Psoas muscle (tissue), 8 donors: ENCODE data around the gene ADA. TPM values are rescaled to one million over a fixed set of nuclear protein-coding genes. Genes with fewer than 3 reads are reported as not detected.
A peak's percentile ranks its signal among the peaks of the same experiment; 100 is the strongest.

Experiments
- ATAC-seq, 4 donors: fragments of 200-7000 bp; cut with Tn5 transposase; one replicate each; pipeline ENCODE4 v1.9.1; 2020; ENCODE audit warnings: moderate library complexity in 3 of 4, mild to moderate bottlenecking in 2 of 4
- DNase-seq, 2 donors: peaks; one replicate each; pipeline ENCODE4 v3.0.0-alpha.2; 2020
- H3K27ac ChIP-seq: fragments of 200-600 bp; one replicate; pipeline ENCODE4 v1.8.0; 2022
- H3K27me3 ChIP-seq, 3 donors: fragments of 200-600 bp in 1 of 3; one replicate each; pipeline versions ENCODE4 v1.6.1 to v1.8.0; 2013 to 2022; ENCODE audit warnings: low read length in 2 of 3, mild to moderate bottlenecking in 2 of 3, moderate library complexity in 1 of 3; ENCODE audit not compliant: insufficient read depth in 3 of 3
- H3K36me3 ChIP-seq, 2 donors: fragments of 200-600 bp in 1 of 2; one replicate each; pipeline versions ENCODE4 v1.6.1 to v1.8.0; 2013 to 2022; ENCODE audit warnings: low read depth in 1 of 2, mild to moderate bottlenecking in 1 of 2, moderate library complexity in 1 of 2; ENCODE audit not compliant: insufficient read depth in 1 of 2
- H3K4me1 ChIP-seq: fragments of 200-600 bp; one replicate; pipeline ENCODE4 v1.8.0; 2022
- H3K4me3 ChIP-seq: fragments of 200-600 bp; one replicate; pipeline ENCODE4 v1.8.0; 2022; ENCODE audit warnings: mild to moderate bottlenecking
- H3K9me3 ChIP-seq: fragments of 200-600 bp; one replicate; pipeline ENCODE4 v1.8.0; 2022
- WGBS, 3 donors: extraction: QIAGEN DNeasy Blood & Tissue Kit; methylation state at CpG; one replicate each; pipeline versions ENCODE4 v1.1.6 to v1.1.7; 2013; 5-methylcytosine and 5-hydroxymethylcytosine counted together
- intact Hi-C, 2 donors: fragments of 100-400 bp; cut with DNase I; formaldehyde crosslinking; loops; one replicate each; pipeline versions ENCODE4 v1.11.0 to v1.14.2; 2022
- polyA plus RNA-seq, 3 donors: library from polyadenylated mRNA; stranded (reverse); fragments of 200-250 nt; gene quantifications; one replicate each; pipeline ENCODE4 v1.2.3, GENCODE V29; 2013
- total RNA-seq, 4 donors: library from RNA; stranded (reverse); fragmentation: NEBNext Ultra II Directional in 2 of 4; extraction: Animal tissue kit (Norgen Biotek cat#: 25700) in 2 of 4; gene quantifications; one replicate each; pipeline versions ENCODE4 v1.2.1 to v1.2.4, GENCODE V29; 2021 to 2023
- TF ChIP-seq, protein P1 (sequence below): fragments of 200-600 bp; IDR thresholded peaks from one replicate; pipeline ENCODE4 v1.8.0; 2022; ENCODE audit warnings: antibody characterized with exemption
- donor health status: healthy with polysubstance abuse.
- donor health status: DM: no; HTN: no; CAD: no; lungs with moderate emphysema.
- donor health status: Bipolar disorder and iron deficiency.
- donor health status: healthy.
- donor health status: DM: yes; HTN: yes; CAD: no.
- donor health status: DM: no; HTN: no; CAD: no.
- donor health status: DM: no; HTN: no; CAD: no.
- donor health status: DM: yes; HTN: yes; CAD: no.

Gene ADA
- total and polyA plus RNA-seq, 7 donors = 3.3 to 5.8 (median 4.2) TPM

DNA sequence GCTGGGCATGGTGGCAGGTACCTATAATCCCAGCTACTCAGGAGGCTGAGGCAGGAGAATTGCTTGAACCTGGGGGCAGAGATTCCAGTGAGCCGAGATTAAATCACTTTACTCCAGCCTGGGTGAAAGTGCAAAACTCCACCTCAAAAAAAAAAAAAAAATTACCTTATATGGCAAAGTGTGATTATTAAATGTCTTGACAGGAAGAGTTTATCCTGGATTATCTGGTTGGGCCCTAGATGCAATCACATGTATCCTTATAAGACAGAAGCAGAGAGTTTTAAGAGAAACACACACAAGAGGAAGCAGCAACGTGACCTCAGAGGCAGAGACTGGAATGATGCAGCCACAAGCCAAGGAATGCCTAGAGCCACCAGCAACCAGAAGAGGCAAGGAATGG, 11.0 kb downstream of the ADA start:
- no peak for ATAC-seq
- no peak for DNase-seq
- no peaks in the 10 kb centered on the region for H3K36me3 ChIP-seq
- TF ChIP-seq, protein P1, sequence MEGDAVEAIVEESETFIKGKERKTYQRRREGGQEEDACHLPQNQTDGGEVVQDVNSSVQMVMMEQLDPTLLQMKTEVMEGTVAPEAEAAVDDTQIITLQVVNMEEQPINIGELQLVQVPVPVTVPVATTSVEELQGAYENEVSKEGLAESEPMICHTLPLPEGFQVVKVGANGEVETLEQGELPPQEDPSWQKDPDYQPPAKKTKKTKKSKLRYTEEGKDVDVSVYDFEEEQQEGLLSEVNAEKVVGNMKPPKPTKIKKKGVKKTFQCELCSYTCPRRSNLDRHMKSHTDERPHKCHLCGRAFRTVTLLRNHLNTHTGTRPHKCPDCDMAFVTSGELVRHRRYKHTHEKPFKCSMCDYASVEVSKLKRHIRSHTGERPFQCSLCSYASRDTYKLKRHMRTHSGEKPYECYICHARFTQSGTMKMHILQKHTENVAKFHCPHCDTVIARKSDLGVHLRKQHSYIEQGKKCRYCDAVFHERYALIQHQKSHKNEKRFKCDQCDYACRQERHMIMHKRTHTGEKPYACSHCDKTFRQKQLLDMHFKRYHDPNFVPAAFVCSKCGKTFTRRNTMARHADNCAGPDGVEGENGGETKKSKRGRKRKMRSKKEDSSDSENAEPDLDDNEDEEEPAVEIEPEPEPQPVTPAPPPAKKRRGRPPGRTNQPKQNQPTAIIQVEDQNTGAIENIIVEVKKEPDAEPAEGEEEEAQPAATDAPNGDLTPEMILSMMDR = no peak
- 94 to 95% (median 95%) methylated on average over 2 of the region's 2 CpGs for WGBS, 3 donors
- H3K4me3 ChIP-seq = no peak overlapping the region
- no peaks in the 10 kb centered on the region for H3K9me3 ChIP-seq
- H3K4me1 ChIP-seq = peaks cover 21% of the 10 kb centered on the region
- intact Hi-C loops = no loop called here
- H3K27ac ChIP-seq = no peak overlapping the region
- no peaks in the 10 kb centered on the region for H3K27me3 ChIP-seq

DNA sequence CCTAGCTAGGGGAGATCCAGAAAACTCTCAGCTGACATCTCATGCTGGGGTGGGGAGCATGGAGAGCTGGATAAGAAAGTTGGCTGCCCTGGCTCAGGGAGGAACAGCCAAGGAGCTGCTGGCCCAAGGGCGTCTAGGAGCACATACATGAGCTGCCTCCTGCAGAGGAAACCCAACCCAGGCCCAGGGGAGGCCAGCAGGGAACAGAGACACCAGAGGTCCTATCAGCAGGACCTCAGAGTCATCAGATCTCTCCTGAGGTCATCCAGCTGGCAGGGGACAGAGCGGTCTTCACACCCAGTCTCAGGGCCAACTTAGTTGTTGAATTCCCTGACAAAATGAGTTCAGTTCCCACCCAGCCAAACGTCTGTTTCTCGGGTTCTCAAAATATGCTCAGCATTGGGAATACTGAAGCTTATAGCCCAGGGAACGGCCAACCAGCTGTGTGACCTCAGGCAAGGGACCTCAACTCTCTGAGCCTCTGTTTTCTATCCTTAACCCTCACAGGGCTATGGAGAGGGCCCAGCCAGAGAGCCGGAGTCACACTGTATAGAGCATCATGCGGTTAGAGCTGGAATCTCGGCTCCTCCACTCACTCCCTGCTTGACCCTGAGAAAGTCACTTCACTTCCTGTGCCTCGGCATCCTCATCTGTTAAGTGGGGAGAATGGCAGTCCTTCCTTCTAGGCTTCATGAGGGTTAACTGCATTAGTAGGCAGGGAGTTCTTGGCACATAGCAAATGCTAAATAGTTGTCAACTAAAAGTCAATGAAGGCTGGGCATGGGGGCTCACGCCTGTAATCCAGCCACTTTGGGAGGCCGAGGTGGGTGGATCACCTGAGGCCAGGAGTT, 13.8 kb downstream of the ADA start:
- Histone ChIP-seq H3K4me3 (no peak overlapping the region), H3K27me3 (no peaks in the 10 kb centered on the region), H3K36me3 (no peaks in the 10 kb centered on the region), H3K27ac (peak overlapping the region; percentile 23), H3K4me1 (peaks cover 9% of the 10 kb centered on the region), H3K9me3 (no peaks in the 10 kb centered on the region)
- peak; percentile 82 to 92 for DNase-seq
- intact Hi-C loops = no loop called here
- TF ChIP-seq, protein P1 = no peak
- 51 to 65% (median 55%) methylated on average over 11 of the region's 11 CpGs for WGBS, 3 donors
- peak in 3 of 4 donors; percentile 66 to 76 (median 68) for ATAC-seq

DNA sequence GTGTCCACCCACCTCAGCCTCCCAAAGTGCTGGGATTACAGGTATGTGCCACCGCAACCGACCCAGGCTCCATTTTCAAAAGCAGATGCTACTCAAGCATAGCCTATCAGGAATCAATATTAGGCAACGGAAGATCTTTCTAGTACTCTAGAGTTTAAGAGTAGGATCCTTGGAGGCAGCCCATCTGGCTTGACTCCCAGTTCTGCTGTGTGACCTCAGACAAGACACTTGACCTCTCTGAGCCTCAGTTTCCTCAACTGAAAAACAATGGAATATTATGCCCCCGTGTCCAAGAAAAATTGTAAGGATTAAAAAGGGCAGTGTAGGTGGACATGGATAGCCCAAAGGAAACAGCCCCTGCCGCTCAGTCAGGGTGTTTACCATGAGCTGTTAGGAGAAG, 14.5 kb downstream of the ADA start:
- TF ChIP-seq, protein P1 = no peak
- peak in 2 of 4 donors; percentile 5 to 17 for ATAC-seq
- Histone ChIP-seq H3K27ac (peak overlapping the region; percentile 13), H3K4me3 (no peak overlapping the region), H3K9me3 (no peaks in the 10 kb centered on the region), H3K36me3 (no peaks in the 10 kb centered on the region), H3K27me3 (no peaks in the 10 kb centered on the region), H3K4me1 (peaks cover 2% of the 10 kb centered on the region)
- DNase-seq = no peak
- WGBS, 3 donors = 76 to 82% (median 82%) methylated on average over 5 of the region's 5 CpGs
- intact Hi-C loops = no loop called here

DNA sequence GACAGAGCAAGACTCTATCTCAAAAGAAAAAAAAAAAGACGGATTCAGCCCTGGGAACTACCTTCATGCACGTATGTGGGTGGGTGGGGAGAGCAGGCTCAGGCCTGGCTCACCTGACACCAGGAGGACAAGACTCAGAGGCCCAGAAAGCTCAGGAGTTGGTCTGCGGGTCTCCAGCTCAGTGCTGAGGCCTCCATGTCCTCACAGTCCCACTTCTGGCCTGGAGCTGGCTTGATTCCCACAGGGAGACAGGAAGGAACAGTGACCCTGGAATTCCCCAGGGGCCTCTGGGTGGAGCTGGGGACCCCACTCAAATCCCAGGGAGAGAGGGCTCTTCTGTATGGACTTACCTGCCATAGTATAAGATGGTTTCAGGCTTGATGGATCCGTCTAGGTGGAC, 15.6 kb downstream of the ADA start:
- intact Hi-C loops = no loop called here
- ATAC-seq = no peak
- H3K4me3 ChIP-seq = no peak overlapping the region
- H3K27me3 ChIP-seq = no peaks in the 10 kb centered on the region
- 87 to 90% (median 88%) methylated on average over 4 of the region's 4 CpGs for WGBS, 3 donors
- H3K4me1 ChIP-seq = no peaks in the 10 kb centered on the region
- DNase-seq = no peak
- TF ChIP-seq, protein P1 = no peak
- peak overlapping the region; percentile 23 for H3K27ac ChIP-seq
- no peaks in the 10 kb centered on the region for H3K36me3 ChIP-seq
- H3K9me3 ChIP-seq = no peaks in the 10 kb centered on the region
